ENCODE results near the gene SLC25A45. TPM values are rescaled to one million over a fixed set of nuclear protein-coding genes. Genes with fewer than 3 reads are reported as not detected.
A peak's percentile ranks its signal among the peaks of the same experiment; 100 is the strongest.

SLC25A45 gene
- total RNA-seq, 1 donor from 2014 or later: 1.9 TPM

- TF ChIP-seq CTCF (conservative IDR thresholded peaks at IDR 0.05): no peak
- no peak for DNase-seq (ENCODE audit: extremely low spot score, unreplicated experiment)
- Mint-ChIP-seq H3K9me3 (no peaks in the 10 kb centered on the region), H3K4me1 (ENCODE audit: unreplicated experiment) (peaks cover 16% of the 10 kb centered on the region), H3K36me3 (no peaks in the 10 kb centered on the region), H3K4me3 (no peak overlapping the region), H3K27me3 (no peaks in the 10 kb centered on the region), H3K27ac (no peak overlapping the region)
Measured at GRCh38 chr11:65378928-65379638, 3.4 kb downstream of the SLC25A45 start.

GRCh38 chr11:65378208-65378927 is 4.1 kb downstream of the SLC25A45 start:
- Mint-ChIP-seq H3K27ac (no peak overlapping the region), H3K36me3 (no peaks in the 10 kb centered on the region), H3K4me1 (ENCODE audit: unreplicated experiment) (peaks cover 10% of the 10 kb centered on the region), H3K4me3 (no peak overlapping the region), H3K9me3 (no peaks in the 10 kb centered on the region), H3K27me3 (no peaks in the 10 kb centered on the region)
- no peak for DNase-seq (ENCODE audit: extremely low spot score, unreplicated experiment)
- no peak for TF ChIP-seq CTCF (conservative IDR thresholded peaks at IDR 0.05)

GRCh38 chr11:65377777-65378176 is 4.7 kb downstream of the SLC25A45 start:
- peak; percentile 44 for TF ChIP-seq CTCF (conservative IDR thresholded peaks at IDR 0.05)
- H3K27ac Mint-ChIP-seq: no peak overlapping the region
- no peak overlapping the region for H3K4me3 Mint-ChIP-seq
- H3K9me3 Mint-ChIP-seq: no peaks in the 10 kb centered on the region
- H3K4me1 Mint-ChIP-seq (ENCODE audit: unreplicated experiment): peaks cover 5% of the 10 kb centered on the region
- H3K27me3 Mint-ChIP-seq: no peaks in the 10 kb centered on the region
- no peak for DNase-seq (ENCODE audit: extremely low spot score, unreplicated experiment)
- H3K36me3 Mint-ChIP-seq: no peaks in the 10 kb centered on the region

GRCh38 chr11:65377036-65377435 is 5.4 kb downstream of the SLC25A45 start:
- Mint-ChIP-seq H3K4me1 (ENCODE audit: unreplicated experiment) (no peaks in the 10 kb centered on the region), H3K27ac (no peak overlapping the region)

GRCh38 chr11:65376138-65376713 is 6.2 kb downstream of the SLC25A45 start:
- Mint-ChIP-seq H3K27ac (no peak overlapping the region), H3K4me3 (no peak overlapping the region), H3K27me3 (no peaks in the 10 kb centered on the region), H3K36me3 (no peaks in the 10 kb centered on the region), H3K4me1 (ENCODE audit: unreplicated experiment) (no peaks in the 10 kb centered on the region), H3K9me3 (no peaks in the 10 kb centered on the region)
- TF ChIP-seq CTCF (conservative IDR thresholded peaks at IDR 0.05): no peak
- no peak for DNase-seq (ENCODE audit: extremely low spot score, unreplicated experiment)

More at GRCh38 chr11:65377036-65377435, 5.4 kb downstream of the SLC25A45 start:
- TF ChIP-seq CTCF (conservative IDR thresholded peaks at IDR 0.05): no peak
- Mint-ChIP-seq H3K4me3 (no peak overlapping the region), H3K36me3 (no peaks in the 10 kb centered on the region), H3K9me3 (no peaks in the 10 kb centered on the region), H3K27me3 (no peaks in the 10 kb centered on the region)
- no peak for DNase-seq (ENCODE audit: extremely low spot score, unreplicated experiment)

Measured in type B pancreatic cell (in vitro differentiated cells).